GM23338 (cell line): ENCODE results near the gene IL6ST. TPM values are rescaled to one million over a fixed set of nuclear protein-coding genes. Genes with fewer than 3 reads are reported as not detected.

ENCODE experiments used
- ATAC-seq: fragments of 200-7000 bp; cut with Tn5 transposase; 3 replicates; pipeline ENCODE4 v1.9.1; 2020
- DNase-seq: peaks from one replicate; pipeline ENCODE4 v3.0.0-alpha.2; 2015; ENCODE audit warnings: low spot score
- H2AFZ ChIP-seq: fragments of 200-600 bp; sonication (generic); 2 replicates; pipeline ENCODE4 v1.8.0; 2016; ENCODE audit warnings: antibody characterized with exemption, mild to moderate bottlenecking, moderate library complexity
- H3F3A ChIP-seq: fragments of 200-600 bp; sonication (generic); replicated peaks from 2 replicates; pipeline ENCODE4 v1.8.0; 2017; ENCODE audit warnings: antibody characterized with exemption, mixed run types, low read depth
- H3K27ac ChIP-seq: fragments of 200-600 bp; sonication (generic); 2 replicates; pipeline ENCODE4 v1.6.1; 2016; ENCODE audit warnings: low read depth
- H3K27me3 ChIP-seq: fragments of 200-600 bp; sonication (generic); 2 replicates; pipeline ENCODE4 v1.8.0; 2016; ENCODE audit warnings: mild to moderate bottlenecking, mixed run types, moderate library complexity; ENCODE audit not compliant: insufficient read depth
- H3K36me3 ChIP-seq: fragments of 200-600 bp; sonication (generic); 2 replicates; pipeline ENCODE4 v1.8.0; 2016; ENCODE audit warnings: mild to moderate bottlenecking; ENCODE audit not compliant: insufficient read depth
- H3K4me1 ChIP-seq: fragments of 200-600 bp; sonication (generic); 2 replicates; pipeline ENCODE4 v1.8.0; 2016; ENCODE audit warnings: mild to moderate bottlenecking, moderate library complexity; ENCODE audit not compliant: insufficient read depth
- H3K4me2 ChIP-seq: fragments of 200-600 bp; sonication (generic); 2 replicates; pipeline ENCODE4 v1.7.1; 2017; ENCODE audit warnings: mixed run types
- H3K4me3 ChIP-seq: fragments of 200-600 bp; sonication (generic); 2 replicates; pipeline ENCODE4 v1.6.1; 2016; ENCODE audit warnings: mixed run types
- H3K79me2 ChIP-seq: fragments of 200-600 bp; sonication (generic); replicated peaks from 2 replicates; pipeline ENCODE4 v1.8.0; 2017; ENCODE audit warnings: mild to moderate bottlenecking; ENCODE audit not compliant: insufficient read depth
- H3K9me2 ChIP-seq: fragments of 200-600 bp; sonication (generic); 2 replicates; pipeline ENCODE4 v1.8.0; 2017; ENCODE audit not compliant: insufficient read depth
- H4K20me1 ChIP-seq: fragments of 200-600 bp; sonication (generic); replicated peaks from 2 replicates; pipeline ENCODE4 v1.8.0; 2017; ENCODE audit warnings: mild to moderate bottlenecking; ENCODE audit not compliant: insufficient read depth
- H3K27ac Mint-ChIP-seq: 2 replicates; pipeline ENCODE4 v1.8.0; 2020; ENCODE audit warnings: inconsistent platforms, mild to moderate bottlenecking, moderate library complexity, mixed read lengths
- H3K27me3 Mint-ChIP-seq: 3 replicates; pipeline ENCODE4 v1.8.0; 2022; ENCODE audit warnings: low read depth, mild to moderate bottlenecking, moderate library complexity, mixed read lengths, inconsistent platforms; ENCODE audit not compliant: insufficient read depth, poor library complexity
- H3K36me3 Mint-ChIP-seq: 3 replicates; pipeline ENCODE4 v1.8.0; 2021; ENCODE audit warnings: low read depth, mild to moderate bottlenecking, inconsistent platforms, moderate library complexity, mixed read lengths
- H3K4me1 Mint-ChIP-seq: 3 replicates; pipeline ENCODE4 v1.8.0; 2020; ENCODE audit warnings: mild to moderate bottlenecking, inconsistent platforms, mixed read lengths
- H3K4me3 Mint-ChIP-seq: 3 replicates; pipeline ENCODE4 v1.8.0; 2021; ENCODE audit warnings: moderate library complexity, mild to moderate bottlenecking, inconsistent platforms, mixed read lengths
- H3K9me3 Mint-ChIP-seq: 3 replicates; pipeline ENCODE4 v1.8.0; 2020; ENCODE audit warnings: moderate library complexity, mild to moderate bottlenecking, inconsistent platforms, mixed read lengths
- CREB1 ChIP-seq: fragments of 250-450 bp; sonication (Bioruptor Pico); IDR thresholded peaks from 2 replicates; pipeline ENCODE4 v1.5.0; 2020; ENCODE audit warnings: low read depth, mild to moderate bottlenecking, moderate library complexity
- CTCF ChIP-seq, 2 experiments: fragments of 200-600 bp in 1 of 2; sonication (generic) in 1 of 2; conservative IDR thresholded peaks; 2 replicates each; pipeline versions ENCODE4 v1.5.1 to v1.6.1; 2016 to 2017; ENCODE audit warnings: antibody characterized with exemption in 2 of 2, low read depth in 2 of 2, mild to moderate bottlenecking in 2 of 2, moderate library complexity in 1 of 2
- ETS1 ChIP-seq: IDR thresholded peaks from 2 replicates; pipeline ENCODE4 v1.6.1; 2016; ENCODE audit warnings: antibody characterized with exemption
- NANOG ChIP-seq: IDR thresholded peaks from 2 replicates; pipeline ENCODE4 v1.6.1; 2016; ENCODE audit warnings: antibody characterized with exemption, borderline replicate concordance
- ZNF331 ChIP-seq: fragments of 250-450 bp; sonication (Bioruptor Pico); IDR thresholded peaks from 2 replicates; pipeline ENCODE4 v1.5.0; 2020; ENCODE audit warnings: low read depth, mild to moderate bottlenecking, moderate library complexity
- polyA plus RNA-seq: library from polyadenylated mRNA; unstranded; fragments of >200 nt; fragmentation: Nextera tagmentation; extraction: Ambion mirVana; gene quantifications from 2 replicates; pipeline ENCODE4 v1.2.1, GENCODE V29; 2016
- total RNA-seq: library from RNA; depleted of rRNA; stranded (reverse); fragments of >200 nt; shearing (Covaris generic); gene quantifications from 2 replicates; pipeline ENCODE4 v1.2.3, GENCODE V29; 2014
- TF ChIP-seq, protein P1 (sequence below): fragments of 250-450 bp; sonication (Bioruptor Pico); IDR thresholded peaks from 2 replicates; pipeline ENCODE4 v1.5.0; 2020; ENCODE audit warnings: mild to moderate bottlenecking, moderate library complexity

IL6ST gene
- total and polyA plus RNA-seq, 2 experiments from 2014 or later = 6.7 to 9.8 TPM

DNA sequence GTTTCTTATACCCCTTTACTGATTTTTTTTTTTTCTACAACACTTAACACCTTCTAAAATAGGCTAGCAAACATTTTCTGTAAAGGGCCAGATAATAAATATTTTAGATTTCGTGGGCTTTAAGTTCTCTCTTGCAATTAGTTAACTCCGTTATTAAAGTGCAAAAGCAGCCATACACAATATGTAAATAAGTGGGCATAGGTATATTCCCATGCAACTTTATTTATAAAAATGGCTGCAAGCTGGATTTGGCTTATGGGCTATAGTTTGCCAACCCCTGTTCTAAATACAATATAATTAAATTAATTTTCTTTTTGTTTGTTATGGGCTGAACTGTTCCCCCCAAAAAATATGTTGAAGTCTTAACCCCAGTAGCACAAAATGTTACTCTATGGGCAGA lies 10.8 kb downstream of the IL6ST start (continued):
- TF ChIP-seq, protein P1, sequence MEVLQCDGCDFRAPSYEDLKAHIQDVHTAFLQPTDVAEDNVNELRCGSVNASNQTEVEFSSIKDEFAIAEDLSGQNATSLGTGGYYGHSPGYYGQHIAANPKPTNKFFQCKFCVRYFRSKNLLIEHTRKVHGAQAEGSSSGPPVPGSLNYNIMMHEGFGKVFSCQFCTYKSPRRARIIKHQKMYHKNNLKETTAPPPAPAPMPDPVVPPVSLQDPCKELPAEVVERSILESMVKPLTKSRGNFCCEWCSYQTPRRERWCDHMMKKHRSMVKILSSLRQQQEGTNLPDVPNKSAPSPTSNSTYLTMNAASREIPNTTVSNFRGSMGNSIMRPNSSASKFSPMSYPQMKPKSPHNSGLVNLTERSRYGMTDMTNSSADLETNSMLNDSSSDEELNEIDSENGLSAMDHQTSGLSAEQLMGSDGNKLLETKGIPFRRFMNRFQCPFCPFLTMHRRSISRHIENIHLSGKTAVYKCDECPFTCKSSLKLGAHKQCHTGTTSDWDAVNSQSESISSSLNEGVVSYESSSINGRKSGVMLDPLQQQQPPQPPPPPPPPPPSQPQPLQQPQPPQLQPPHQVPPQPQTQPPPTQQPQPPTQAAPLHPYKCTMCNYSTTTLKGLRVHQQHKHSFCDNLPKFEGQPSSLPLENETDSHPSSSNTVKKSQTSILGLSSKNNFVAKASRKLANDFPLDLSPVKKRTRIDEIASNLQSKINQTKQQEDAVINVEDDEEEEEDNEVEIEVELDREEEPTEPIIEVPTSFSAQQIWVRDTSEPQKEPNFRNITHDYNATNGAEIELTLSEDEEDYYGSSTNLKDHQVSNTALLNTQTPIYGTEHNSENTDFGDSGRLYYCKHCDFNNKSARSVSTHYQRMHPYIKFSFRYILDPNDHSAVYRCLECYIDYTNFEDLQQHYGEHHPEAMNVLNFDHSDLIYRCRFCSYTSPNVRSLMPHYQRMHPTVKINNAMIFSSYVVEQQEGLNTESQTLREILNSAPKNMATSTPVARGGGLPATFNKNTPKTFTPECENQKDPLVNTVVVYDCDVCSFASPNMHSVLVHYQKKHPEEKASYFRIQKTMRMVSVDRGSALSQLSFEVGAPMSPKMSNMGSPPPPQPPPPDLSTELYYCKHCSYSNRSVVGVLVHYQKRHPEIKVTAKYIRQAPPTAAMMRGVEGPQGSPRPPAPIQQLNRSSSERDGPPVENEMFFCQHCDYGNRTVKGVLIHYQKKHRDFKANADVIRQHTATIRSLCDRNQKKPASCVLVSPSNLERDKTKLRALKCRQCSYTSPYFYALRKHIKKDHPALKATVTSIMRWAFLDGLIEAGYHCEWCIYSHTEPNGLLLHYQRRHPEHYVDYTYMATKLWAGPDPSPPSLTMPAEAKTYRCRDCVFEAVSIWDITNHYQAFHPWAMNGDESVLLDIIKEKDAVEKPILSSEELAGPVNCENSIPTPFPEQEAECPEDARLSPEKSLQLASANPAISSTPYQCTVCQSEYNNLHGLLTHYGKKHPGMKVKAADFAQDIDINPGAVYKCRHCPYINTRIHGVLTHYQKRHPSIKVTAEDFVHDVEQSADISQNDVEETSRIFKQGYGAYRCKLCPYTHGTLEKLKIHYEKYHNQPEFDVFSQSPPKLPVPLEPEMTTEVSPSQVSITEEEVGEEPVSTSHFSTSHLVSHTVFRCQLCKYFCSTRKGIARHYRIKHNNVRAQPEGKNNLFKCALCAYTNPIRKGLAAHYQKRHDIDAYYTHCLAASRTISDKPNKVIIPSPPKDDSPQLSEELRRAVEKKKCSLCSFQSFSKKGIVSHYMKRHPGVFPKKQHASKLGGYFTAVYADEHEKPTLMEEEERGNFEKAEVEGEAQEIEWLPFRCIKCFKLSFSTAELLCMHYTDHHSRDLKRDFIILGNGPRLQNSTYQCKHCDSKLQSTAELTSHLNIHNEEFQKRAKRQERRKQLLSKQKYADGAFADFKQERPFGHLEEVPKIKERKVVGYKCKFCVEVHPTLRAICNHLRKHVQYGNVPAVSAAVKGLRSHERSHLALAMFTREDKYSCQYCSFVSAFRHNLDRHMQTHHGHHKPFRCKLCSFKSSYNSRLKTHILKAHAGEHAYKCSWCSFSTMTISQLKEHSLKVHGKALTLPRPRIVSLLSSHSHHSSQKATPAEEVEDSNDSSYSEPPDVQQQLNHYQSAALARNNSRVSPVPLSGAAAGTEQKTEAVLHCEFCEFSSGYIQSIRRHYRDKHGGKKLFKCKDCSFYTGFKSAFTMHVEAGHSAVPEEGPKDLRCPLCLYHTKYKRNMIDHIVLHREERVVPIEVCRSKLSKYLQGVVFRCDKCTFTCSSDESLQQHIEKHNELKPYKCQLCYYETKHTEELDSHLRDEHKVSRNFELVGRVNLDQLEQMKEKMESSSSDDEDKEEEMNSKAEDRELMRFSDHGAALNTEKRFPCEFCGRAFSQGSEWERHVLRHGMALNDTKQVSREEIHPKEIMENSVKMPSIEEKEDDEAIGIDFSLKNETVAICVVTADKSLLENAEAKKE (CRISPR knock-in tag) = no peak
- TF ChIP-seq NANOG = no peak

- H2AFZ ChIP-seq = no peak overlapping the region
- Mint-ChIP-seq H3K27me3 (no peaks in the 10 kb centered on the region), H3K4me3 (no peak overlapping the region), H3K9me3 (no peaks in the 10 kb centered on the region), H3K36me3 (no peaks in the 10 kb centered on the region), H3K4me1 (no peaks in the 10 kb centered on the region), H3K27ac (no peak overlapping the region)
- H3K27me3 ChIP-seq = no peaks in the 10 kb centered on the region
- H3K36me3 ChIP-seq = no peaks in the 10 kb centered on the region
- DNase-seq (peak; percentile 16), ATAC-seq (peak; percentile 34; the same call in 2 of the 3 replicates)
- no peaks in the 10 kb centered on the region for H3K4me1 ChIP-seq
- H3K4me3 ChIP-seq = no peak overlapping the region
- no peaks in the 10 kb centered on the region for H4K20me1 ChIP-seq
- H3K9me2 ChIP-seq = no peaks in the 10 kb centered on the region
- H3K79me2 ChIP-seq = 0 out of 2 replicates have a peak, but pooled peaks cover 10% of the 10 kb centered on the region
- no peaks in the 10 kb centered on the region for H3F3A ChIP-seq
- no peak overlapping the region for H3K4me2 ChIP-seq
- TF ChIP-seq NANOG = no peak
- peak; percentile 30 to 34; a peak in 3 of 4 replicates for TF ChIP-seq CTCF (conservative IDR thresholded peaks at IDR 0.05; ENCODE audit: low read depth in 2 of 2)
- TF ChIP-seq ETS1 = no peak
- TF ChIP-seq CREB1 = no peak
- TF ChIP-seq ZNF331 (CRISPR knock-in tag) = no peak
- H3K27ac ChIP-seq = no peak overlapping the region
Measured at GRCh38 chr5:55982957-55983381, 11.8 kb downstream of the IL6ST start.
